Measurements from ENCODE around the gene TIGAR.
A peak's percentile ranks its signal among the peaks of the same experiment; 100 is the strongest.

The TIGAR gene, protein sequence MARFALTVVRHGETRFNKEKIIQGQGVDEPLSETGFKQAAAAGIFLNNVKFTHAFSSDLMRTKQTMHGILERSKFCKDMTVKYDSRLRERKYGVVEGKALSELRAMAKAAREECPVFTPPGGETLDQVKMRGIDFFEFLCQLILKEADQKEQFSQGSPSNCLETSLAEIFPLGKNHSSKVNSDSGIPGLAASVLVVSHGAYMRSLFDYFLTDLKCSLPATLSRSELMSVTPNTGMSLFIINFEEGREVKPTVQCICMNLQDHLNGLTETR

DNA sequence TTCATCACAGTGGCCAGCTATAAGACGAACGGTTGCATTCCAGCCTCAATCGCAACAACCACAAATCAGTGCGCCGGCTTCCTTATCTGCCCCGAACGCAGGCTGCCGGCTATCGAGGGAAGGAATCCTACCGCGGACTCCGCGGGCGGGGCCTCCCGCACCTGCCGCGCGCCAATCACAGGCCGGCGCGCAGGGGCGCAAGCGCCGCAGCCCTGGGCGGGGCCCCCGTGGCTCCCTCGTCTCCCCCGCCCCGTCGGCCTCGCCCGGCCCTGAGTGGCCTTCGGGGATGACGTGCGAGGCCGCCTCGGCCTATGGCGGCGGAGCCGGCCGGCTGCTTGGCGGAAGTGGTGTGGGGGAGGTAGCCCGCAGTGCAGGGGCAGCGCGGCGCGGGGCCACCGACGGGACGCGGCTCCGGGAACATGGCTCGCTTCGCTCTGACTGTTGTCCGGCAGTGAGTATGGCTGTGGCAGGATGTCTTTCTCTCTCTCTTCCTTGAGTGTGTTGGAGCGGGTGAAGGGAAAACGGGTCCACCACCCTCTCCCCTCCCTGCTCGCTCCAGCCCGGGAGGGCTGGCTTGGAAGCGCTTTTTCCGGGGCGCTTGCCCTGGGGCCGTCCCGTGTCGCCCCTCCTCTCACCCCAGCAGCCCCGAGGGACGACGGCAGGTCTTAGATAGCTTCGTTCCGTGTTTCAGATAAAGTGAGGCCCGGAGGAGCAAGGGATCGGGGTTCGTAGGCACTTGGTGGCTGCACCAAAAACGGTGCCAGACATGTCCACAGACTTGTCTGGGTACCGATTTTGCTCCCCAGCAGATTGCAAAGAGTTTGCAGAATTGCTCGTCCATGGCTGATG is at the start of gene TIGAR:
TSS of gene TIGAR (plus strand) at position 361 of the 849 bp plus-strand sequence. CDS start at position 420, 59 bp downstream.
- peak; percentile 94 for DNase-seq

DNA sequence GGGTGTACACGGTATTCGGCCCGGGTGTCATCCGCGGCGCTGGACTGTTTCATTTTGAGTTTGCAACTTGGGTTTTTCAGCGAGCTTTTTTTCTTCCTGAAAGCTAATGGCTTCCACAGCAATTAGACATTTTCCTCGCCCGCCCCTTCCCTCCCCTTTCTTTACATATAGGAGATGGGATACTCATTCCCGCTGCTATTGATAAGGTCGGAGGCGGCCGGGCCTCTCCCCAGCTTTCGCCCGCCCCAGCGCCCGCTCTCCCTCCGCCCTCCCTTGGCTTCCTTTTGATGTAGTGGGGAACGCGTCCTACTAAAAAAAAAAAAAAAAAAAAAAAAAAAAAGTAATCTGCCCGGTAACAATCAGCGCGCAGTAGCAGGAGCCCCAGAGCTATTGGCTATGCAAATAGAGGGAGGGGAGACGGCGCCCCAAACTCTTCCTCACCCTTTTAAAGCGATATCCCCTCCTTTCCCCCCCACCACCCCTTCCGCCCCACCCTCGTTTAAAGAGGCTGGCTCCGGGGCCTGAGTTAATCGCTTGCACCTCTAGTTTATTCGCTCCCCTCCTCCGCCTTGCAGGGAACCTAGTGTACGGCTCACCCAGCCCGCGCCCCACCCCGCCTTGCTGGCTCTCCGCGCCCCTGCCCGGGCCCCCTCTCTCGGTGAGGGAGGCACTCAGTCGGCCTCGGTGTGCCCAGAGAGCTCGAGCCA is 49.1 kb upstream of the TIGAR start:
- DNase-seq, result no peak

DNA sequence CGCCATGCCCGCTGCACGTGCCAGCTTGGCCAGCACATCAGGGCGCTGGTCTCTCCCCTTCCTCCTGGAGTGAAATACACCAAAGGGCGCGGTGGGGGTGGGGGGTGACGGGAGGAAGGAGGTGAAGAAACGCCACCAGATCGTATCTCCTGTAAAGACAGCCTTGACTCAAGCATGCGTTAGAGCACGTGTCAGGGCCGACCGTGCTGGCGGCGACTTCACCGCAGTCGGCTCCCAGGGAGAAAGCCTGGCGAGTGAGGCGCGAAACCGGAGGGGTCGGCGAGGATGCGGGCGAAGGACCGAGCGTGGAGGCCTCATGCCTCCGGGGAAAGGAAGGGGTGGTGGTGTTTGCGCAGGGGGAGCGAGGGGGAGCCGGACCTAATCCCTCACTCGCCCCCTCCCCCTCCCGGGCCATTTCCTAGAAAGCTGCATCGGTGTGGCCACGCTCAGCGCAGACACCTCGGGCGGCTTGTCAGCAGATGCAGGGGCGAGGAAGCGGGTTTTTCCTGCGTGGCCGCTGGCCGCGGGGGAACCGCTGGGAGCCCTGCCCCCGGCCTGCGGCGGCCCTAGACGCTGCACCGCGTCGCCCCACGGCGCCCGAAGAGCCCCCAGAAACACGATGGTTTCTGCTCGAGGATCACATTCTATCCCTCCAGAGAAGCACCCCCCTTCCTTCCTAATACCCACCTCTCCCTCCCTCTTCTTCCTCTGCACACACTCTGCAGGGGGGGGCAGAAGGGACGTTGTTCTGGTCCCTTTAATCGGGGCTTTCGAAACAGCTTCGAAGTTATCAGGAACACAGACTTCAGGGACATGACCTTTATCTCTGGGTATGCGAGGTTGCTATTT is 48.4 kb upstream of the TIGAR start:
- DNase-seq, result no peak

DNA sequence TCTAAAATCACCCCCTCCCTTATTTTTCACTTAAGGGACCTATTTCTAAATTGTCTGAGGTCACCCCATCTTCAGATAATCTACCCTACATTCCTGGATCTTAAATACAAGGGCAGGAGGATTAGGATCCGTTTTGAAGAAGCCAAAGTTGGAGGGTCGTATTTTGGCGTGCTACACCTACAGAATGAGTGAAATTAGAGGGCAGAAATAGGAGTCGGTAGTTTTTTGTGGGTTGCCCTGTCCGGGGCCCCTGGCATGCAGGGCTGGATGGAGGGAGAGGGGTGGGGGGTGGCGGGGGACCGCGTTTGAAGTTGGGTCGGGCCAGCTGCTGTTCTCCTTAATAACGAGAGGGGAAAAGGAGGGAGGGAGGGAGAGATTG is 47.8 kb upstream of the TIGAR start:
- no peak for DNase-seq

DNA sequence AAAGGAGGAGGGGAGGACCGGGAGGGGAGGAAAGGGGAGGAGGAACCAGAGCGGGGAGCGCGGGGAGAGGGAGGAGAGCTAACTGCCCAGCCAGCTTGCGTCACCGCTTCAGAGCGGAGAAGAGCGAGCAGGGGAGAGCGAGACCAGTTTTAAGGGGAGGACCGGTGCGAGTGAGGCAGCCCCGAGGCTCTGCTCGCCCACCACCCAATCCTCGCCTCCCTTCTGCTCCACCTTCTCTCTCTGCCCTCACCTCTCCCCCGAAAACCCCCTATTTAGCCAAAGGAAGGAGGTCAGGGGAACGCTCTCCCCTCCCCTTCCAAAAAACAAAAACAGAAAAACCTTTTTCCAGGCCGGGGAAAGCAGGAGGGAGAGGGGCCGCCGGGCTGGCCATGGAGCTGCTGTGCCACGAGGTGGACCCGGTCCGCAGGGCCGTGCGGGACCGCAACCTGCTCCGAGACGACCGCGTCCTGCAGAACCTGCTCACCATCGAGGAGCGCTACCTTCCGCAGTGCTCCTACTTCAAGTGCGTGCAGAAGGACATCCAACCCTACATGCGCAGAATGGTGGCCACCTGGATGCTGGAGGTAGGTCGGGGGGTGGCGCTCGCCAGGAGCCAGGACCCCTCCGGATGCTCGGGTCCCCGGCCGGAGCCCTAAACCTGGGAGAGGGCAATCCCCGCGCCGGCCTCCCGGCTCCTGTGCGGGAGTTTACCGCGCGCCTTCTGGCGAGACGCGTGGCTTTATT is 47.2 kb upstream of the TIGAR start, which contains the start of gene CCND2:
TSS of gene CCND2 (plus strand) at position 111 of the 744 bp plus-strand sequence. CDS start at position 390, 279 bp downstream.
- peak; percentile 13 for DNase-seq

DNA sequence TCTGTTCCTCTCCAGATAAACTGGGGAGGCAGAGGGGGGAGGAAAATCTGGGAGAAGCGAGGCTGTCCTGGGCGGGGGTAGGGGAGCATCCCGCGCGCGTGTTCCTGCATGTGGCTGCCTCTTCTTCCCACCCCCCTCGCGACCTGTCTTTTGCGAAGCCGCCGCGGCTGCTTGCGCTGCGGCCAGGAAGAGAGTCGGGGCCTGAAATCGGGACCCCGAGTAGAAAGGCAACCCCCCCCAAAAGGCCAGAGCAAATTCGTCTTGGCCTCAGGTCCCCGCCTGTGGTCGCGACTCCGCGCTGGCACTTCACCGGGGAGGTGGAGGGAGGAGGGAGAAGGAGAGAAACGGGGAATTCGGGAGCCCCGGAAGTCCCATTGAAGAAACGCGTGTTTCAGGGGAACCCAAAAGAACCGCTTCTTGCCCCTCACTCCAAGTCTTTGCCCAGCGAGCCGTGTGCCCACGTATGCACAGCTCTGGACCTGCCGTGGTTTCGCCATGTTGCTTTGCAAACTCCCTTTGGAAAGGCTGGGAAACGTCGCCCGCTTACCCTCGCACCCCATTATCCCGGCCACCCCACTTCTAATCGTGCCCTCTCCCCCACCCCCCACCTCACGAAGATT is 46.5 kb upstream of the TIGAR start:
- DNase-seq, result no peak

DNA sequence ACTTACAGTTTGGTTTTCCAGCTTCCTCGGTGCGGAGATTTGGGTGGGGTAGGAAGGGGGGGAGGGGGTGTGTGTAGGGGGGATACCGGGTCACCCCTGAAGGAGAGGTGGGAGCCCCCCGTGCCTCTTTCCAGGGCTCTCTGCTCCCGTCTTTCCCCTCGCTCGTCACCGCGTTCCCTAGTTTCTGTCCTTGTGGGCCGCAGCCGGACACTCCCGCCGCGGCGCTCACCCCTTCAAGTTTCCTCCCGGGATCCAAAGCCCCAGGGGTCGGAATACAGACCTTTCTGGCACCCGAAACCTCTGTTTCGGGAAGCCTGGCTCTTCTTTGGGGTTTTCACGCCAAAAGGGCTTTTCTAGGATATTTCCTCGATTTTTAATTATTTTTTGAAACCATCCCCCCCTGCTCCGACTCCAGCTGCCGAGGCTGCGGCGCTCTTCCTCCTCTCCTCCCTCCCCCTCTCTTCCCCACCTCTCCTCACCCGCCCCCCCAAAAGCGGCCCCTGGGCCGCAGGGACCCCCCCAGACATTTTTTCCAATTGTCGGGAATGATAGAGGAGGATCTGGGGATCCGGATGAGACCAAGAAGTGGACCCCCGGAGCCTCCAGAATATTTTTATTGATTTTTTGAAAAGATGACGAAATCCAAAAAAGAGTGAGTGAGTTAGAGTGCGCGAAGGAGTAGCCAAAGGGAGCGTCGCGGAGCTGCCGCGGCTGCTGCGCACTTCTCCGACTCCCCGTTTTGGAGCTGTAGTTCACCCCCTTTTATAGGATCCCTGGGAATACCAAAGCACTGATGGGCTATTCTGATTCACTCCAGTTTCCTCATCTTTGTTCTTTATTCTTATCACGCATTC is 45.8 kb upstream of the TIGAR start:
- DNase-seq, result no peak

DNA sequence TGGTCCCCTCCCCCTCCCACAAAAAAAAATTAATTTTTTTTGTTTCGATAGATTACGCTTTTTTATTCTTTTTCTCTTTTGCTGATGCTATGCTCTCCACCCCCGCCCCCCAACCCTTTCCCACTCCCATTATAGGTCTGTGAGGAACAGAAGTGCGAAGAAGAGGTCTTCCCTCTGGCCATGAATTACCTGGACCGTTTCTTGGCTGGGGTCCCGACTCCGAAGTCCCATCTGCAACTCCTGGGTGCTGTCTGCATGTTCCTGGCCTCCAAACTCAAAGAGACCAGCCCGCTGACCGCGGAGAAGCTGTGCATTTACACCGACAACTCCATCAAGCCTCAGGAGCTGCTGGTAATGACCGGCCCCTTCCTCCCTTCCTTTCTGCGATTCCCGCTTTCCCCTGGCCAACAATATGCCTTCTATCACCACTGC is 45.1 kb upstream of the TIGAR start:
- DNase-seq, result no peak

DNA sequence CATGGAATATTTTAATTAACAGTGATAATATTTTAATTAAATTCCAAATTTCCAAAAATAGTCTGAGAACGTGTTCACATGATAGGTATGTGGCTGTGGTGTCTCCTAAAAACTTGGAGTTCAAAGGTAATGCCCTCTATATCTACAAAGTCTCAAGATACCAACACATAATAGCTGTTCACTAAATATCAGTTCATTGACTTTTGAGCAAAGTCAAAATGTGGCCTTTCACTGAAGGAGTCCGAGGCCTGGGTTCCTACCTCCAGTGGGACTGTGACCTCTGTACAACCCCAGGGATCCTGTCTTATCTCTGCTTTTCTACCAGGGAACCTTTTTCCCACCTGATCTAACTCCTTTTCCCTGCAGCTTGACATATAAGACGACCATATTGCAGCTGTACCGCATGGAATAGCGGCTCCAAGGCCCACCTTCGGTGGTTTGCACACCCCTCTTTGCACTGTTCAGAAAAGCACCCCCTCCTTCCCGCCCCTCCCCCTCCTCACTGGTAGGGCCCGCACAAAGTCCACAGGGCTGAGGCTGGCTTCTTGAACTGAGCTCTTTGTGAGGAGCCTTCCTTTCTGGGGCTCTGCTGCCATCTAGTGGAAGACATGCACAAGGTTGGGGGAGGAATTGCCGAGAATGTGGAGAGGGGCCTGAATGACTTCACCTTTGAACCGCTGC is 44.3 kb upstream of the TIGAR start:
- peak; percentile 17 for DNase-seq

DNA sequence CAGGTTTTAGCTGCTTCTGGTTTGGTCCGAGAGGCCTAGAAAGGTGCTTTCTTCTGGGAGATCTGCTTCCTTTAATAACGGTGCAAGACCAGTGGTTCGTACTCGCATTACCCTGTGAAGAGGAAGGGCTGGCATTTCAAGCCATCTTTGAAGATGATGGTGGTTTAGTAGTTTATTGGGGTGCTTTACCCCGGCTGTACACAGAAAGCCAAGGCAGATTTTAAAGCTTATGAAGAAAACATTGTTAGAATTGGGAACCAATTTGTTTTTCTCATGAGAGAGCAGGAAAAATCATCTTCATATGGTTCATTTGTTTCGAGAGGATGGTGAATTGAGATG is 43.8 kb upstream of the TIGAR start:
- no peak for DNase-seq

DNA sequence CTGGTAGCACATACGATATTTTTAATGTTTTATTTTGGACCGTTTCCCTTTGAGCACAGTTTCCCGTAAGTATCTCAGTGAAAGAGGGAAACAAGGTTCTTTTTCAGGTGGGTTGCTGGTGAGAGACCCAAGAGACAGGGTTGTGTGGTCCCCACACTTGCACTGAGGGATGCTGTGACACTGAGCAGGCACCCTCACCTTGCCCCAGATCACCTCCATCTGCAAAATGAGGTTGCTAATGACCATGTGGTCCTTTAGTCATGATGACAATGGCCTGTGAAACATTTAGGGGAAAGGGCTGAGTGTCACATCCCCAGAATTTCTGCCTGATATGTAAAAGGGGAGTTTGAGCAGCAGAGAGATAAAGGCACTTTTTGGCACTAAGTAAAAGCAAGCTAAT is 43.2 kb upstream of the TIGAR start:
- DNase-seq, result no peak

DNA sequence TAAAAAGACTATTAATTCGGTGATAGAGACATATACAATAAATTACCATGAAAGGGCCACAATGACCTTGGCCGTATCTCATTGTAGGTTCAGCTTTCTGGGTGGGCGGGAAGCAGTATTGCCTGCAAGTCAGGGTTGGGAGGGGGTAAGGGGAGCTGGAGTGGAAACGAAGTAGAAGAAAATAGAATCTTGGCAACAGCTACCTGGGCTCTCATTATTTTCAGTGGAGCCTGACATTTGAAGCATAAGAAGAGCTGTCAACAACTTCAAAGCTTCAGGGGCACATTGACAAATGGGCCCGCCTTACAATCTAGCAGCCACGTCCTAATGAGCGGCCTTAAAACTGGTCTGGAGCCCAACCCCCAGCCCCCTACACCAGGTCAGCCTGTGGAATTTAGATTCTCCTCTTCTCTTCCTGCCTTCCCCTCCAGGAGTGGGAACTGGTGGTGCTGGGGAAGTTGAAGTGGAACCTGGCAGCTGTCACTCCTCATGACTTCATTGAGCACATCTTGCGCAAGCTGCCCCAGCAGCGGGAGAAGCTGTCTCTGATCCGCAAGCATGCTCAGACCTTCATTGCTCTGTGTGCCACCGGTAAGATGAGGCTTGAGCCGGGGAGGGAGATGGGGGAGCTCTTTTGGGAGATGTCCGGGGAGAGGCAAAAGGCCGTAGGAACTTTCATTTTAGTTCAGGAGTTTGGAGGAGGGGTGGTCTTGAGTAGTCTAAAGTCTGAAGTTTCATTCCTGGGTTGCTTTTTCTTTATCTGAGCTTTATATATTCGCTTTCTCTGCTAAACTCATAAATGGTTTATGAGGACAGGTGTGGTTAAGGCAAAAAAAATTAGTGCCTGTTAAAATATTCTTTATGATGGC is 42.5 kb upstream of the TIGAR start:
- DNase-seq, result no peak

DNA sequence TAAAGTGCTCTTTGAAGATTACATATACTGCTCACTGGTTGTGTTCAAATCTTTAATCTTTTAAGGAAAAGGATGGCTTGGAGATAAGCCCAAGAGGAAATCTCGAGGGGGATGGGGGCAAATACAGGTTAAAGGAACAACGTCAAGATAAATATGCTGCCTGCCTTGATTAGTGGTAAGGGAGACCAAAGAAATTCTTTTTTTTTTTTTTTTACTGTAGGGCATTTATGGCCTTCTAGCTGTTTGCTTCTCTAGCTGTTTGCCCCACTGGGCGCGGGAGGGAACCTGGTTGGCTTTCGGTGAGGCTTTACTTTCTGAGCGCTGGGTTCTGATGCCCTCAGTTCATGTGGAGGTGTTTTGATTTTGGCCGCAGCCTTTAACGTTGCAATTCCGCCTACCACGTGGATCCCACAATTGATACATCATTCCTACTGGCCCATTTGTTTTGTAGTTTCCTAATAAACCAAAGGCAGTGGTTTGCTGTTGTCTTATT is 41.8 kb upstream of the TIGAR start:
- DNase-seq, result no peak

DNA sequence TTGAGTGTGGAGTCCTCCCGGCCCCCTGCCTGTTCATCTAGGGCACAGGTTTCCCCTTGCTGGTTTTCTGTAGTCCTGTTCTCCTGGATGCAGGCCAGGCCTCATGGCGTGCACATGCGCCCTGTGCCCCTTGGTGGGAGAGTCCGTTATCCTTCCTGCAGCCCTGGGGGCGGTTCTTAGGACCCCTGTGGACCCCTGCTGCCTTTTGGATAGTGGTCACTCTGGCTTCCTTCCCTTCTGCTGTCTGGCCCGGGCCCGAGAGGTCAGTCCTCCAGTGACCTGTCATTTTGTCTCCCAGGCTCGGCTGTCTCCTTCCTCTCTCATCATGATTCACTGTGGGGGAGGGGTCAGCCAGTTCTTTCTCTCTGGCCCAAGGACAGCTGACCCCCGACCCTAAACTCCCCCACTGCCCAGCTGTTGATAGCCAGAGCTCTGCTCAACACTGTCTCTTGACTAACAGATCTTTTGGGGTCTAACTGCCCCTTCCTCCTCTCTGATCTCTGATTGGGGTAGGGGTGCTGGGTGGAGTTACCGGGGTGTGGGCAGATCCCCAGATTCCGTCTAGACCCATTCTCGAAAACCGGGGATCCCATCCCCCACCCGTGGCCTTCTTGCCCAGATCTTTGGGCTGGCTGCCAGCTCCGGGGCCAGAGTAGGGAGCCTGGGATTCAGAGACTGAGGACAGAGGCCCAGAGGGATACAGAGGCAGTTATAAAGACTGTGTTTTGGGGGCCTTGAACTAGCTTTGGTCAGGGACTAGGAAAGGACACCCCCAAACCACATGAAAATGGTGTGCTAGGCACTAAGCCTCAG is 40.5 kb upstream of the TIGAR start:
- DNase-seq, result no peak

DNA sequence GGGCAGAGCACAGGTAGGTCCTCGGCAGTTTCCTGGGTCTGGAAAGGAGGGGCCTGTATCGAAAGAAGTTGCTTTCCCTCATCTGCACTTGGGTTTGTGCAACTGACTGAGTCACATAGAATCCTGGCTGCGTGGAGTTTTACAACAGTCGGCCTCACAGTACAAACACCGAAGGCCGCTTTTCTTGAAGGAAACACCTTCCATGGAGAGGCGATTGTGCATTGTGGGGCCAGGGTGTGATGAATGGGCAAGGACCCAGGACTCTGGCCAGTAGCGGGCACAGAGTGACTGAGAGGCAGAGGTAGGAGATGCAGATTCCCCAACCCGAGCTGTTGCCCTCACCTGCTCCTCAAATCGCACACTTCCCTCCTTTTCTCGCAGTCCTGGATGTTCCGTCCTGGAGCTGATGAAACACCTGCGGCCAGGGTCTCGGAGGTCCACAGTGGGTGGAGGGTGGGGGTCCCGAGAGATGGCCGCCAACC is 39.8 kb upstream of the TIGAR start:
- DNase-seq, result no peak

DNA sequence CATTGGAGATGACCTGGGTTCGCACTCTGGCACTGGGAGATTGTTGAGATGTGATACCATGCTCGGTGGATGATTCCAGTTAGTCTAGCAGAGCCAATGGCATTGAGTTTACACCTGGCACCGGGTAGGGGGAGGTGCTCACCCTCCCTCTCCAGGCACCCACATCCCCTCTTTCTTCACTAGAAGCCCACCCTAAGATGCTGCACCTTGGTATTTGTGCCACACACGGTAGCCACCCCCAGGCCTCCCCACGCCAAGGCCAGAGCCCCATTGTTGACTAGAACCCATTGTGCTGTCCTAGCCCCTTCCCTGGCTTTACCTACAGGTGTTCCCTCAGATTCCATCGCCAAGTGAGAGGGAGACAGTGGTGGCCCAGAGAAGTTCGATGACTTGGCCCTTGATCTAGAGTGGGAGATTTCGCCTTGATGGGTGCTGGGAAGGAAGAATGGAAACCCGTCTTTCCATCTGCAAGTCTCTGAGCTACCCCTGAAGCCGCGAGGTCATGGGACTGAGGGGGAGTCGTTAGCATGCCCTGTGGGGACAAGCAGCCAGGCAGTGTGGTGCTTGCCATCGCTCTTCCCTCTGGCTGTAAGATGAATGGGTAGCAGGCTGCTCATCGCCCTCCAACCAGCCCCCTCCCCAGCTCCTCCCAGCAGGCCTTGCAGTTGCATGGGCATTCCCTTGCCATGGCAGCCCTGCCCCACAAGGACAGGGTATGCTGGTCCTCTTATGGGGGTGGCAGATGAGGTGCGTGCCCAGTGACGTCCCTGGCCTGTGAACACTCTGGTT is 38.7 kb upstream of the TIGAR start:
- DNase-seq, result no peak
